HUES64 (cell line): ENCODE data around the gene PANK2.
"Not testable (repeated sequence)": the region's sequence is repeated elsewhere in the genome, so short reads cannot be mapped to it uniquely, and the experiment has no call there.

Experiments
- H3K27ac ChIP-seq: 2 replicates; pipeline ENCODE4 v1.7.0; 2013; ENCODE audit warnings: low read depth, low read length, inconsistent platforms
- H3K27me3 ChIP-seq: 2 replicates; pipeline ENCODE4 v1.6.1; 2013; ENCODE audit warnings: mild to moderate bottlenecking, low read length; ENCODE audit not compliant: insufficient read depth
- H3K36me3 ChIP-seq: 2 replicates; pipeline ENCODE4 v1.6.1; 2013; ENCODE audit warnings: mild to moderate bottlenecking, low read length; ENCODE audit not compliant: insufficient read depth
- H3K4me1 ChIP-seq: 2 replicates; pipeline ENCODE4 v1.6.1; 2013; ENCODE audit warnings: mild to moderate bottlenecking, low read length, moderate library complexity; ENCODE audit not compliant: insufficient read depth
- H3K4me3 ChIP-seq: 2 replicates; pipeline ENCODE4 v1.5.1; 2013; ENCODE audit warnings: mild to moderate bottlenecking, low read length, moderate library complexity
- H3K9ac ChIP-seq: 2 replicates; pipeline ENCODE4 v1.6.1; 2013; ENCODE audit warnings: mild to moderate bottlenecking, low read depth, low read length
- H3K9me3 ChIP-seq: 2 replicates; pipeline ENCODE4 v1.6.1; 2013; ENCODE audit warnings: low read depth, low read length; ENCODE audit not compliant: insufficient read depth
- WGBS: fragments of 150-250, 120-280 bp; methylation state at CpG from one replicate; pipeline ENCODE4 v1.1.7; 2013; ENCODE audit warnings: missing lambda C conversion rate; 5-methylcytosine and 5-hydroxymethylcytosine counted together

The PANK2 gene

GRCh38 chr20:3890398-3890751 is 1.2 kb downstream of the PANK2 start:
- peaks cover 27% of the 10 kb centered on the region for H3K4me1 ChIP-seq
- no peaks in the 10 kb centered on the region for H3K27me3 ChIP-seq
- peaks cover 25% of the 10 kb centered on the region for H3K36me3 ChIP-seq
- no peaks in the 10 kb centered on the region for H3K9me3 ChIP-seq
- H3K9ac ChIP-seq: peak overlapping the region; percentile 94
- peak overlapping the region; percentile 85 for H3K4me3 ChIP-seq
- 0% methylated on average over 2 of the region's 3 CpGs for WGBS
- H3K27ac ChIP-seq: peak overlapping the region; percentile 97

DNA sequence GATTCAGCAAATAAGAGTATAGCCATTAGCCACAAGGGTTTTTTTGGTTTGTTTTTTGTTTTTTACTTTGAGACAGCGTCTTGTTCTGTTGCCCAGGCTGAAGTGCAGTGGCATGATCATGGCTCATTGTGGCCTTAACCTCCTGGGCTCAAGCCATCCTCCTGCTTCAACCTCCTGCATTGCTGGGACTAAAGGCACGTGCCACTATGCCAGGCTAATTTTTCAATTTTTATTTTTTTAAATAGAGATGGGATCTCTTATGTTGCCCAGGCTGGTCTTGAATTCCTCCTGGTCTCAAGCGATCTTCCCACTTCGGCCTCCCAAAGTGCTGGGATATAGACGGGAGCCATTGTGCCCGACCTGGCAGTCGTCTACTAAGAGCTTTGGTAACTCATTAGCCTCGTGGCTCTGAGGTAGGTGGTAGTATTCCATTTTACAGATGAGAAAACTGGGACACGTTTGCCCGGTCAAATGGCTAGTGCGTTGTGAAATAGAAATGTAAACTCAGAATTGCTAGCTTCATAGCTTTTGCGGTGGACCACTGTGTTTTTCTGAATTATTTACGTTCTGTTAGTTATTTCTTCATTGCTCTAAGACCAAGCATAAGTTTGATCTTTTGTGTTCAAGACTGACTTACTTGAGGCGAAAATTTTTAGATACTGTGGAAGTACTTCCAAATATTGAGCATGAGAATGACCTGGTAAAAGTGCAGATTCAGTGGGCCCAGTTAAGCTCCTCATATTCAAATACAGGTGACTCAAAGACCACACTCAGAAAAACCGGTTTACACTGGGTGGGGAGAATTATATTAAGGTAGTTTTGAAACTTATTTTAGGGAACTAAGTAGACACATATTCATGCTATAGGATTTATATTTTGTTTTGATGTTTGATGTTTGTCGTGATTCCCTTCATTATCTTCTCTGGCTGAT is 2.1 kb downstream of the PANK2 start:
- peak overlapping the region; percentile 94 for H3K9ac ChIP-seq
- H3K4me3 ChIP-seq: peak overlapping the region; percentile 85
- H3K27ac ChIP-seq: no peak overlapping the region
- H3K36me3 ChIP-seq: peaks cover 27% of the 10 kb centered on the region
- peaks cover 30% of the 10 kb centered on the region for H3K4me1 ChIP-seq
- H3K9me3 ChIP-seq: no peaks in the 10 kb centered on the region
- 38% methylated on average over 15 of the region's 16 CpGs for WGBS
- H3K27me3 ChIP-seq: no peaks in the 10 kb centered on the region

- Histone ChIP-seq H3K9ac (no peak overlapping the region), H3K36me3 (peaks cover 38% of the 10 kb centered on the region), H3K9me3 (no peaks in the 10 kb centered on the region), H3K4me1 (peaks cover 33% of the 10 kb centered on the region), H3K27ac (no peak overlapping the region), H3K4me3 (no peak overlapping the region), H3K27me3 (no peaks in the 10 kb centered on the region)
- 92% methylated on average over 5 of the region's 5 CpGs for WGBS
Measured at GRCh38 chr20:3894796-3895195, 5.6 kb downstream of the PANK2 start.

DNA sequence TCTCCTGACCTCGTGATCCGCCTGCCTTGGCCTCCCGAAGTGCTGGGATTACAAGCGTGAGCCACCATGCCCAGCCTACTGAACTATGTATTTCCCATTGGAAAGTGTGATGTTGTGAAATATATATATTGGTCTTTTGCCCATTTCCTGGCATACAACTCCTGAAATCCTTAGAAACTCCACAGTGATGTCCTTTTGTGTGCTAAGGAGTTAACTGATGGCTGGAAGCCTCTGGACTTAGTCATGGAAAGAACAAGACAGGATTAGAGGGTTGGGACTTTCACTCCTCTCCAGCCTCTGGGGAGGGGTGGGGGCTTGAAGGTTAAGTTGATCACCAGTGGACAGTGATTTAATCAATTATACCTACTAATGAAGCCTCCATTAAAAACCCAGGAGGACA is 7.1 kb downstream of the PANK2 start:
- peaks cover 34% of the 10 kb centered on the region for H3K4me1 ChIP-seq
- H3K9me3 ChIP-seq: no peaks in the 10 kb centered on the region
- WGBS: 71% methylated on average over 4 of the region's 4 CpGs
- no peaks in the 10 kb centered on the region for H3K27me3 ChIP-seq
- H3K4me3 ChIP-seq: no peak overlapping the region
- no peak overlapping the region for H3K27ac ChIP-seq
- peaks cover 37% of the 10 kb centered on the region for H3K36me3 ChIP-seq
- H3K9ac ChIP-seq: no peak overlapping the region

DNA sequence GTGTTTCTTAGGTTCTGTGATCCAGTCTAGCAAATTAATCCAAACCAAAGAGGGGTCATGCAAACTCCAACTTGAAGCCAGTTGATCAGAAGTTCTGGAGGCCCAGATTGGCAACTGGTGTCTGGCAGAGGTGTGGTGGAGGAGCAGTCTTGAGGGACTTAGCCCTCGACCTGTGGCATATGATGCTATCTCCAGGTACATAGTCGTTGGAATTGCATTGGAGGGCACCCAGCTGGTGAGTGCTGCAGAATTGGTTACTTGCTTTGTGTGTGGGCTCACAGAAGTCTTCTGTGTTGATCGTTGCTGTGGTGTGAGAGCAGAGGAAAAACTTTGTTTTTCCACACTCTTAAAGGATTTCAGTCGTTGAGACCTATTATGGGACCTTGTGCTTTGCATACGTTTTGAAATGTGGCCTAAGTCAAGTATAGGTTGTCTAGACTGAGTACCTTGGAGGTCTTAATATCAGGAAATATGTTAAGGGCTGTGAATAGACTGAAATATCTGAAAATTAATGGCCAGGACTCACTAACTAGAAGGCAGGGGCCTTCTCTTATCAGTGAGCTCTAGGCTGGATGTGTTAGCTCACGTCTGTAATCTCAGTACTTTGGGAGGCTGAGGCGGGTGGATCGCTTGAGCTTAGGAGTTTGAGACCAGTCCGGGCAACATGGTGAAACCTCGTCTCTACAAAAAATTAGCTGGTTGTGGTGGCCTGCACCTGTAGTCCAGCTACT is 7.8 kb downstream of the PANK2 start:
- H3K9ac ChIP-seq: no peak overlapping the region
- no peak overlapping the region for H3K27ac ChIP-seq
- H3K27me3 ChIP-seq: no peaks in the 10 kb centered on the region
- no peak overlapping the region for H3K4me3 ChIP-seq
- H3K4me1 ChIP-seq: peaks cover 29% of the 10 kb centered on the region
- WGBS: 86% methylated on average over 10 of the region's 10 CpGs
- H3K9me3 ChIP-seq: no peaks in the 10 kb centered on the region
- H3K36me3 ChIP-seq: peaks cover 30% of the 10 kb centered on the region

GRCh38 chr20:3898181-3898580 is 9.0 kb downstream of the PANK2 start:
- H3K27me3 ChIP-seq, H3K4me3 ChIP-seq, H3K9ac ChIP-seq, H3K9me3 ChIP-seq, H3K27ac ChIP-seq: not testable (repeated sequence)
- Histone ChIP-seq H3K4me1 (peaks cover 27% of the 10 kb centered on the region), H3K36me3 (peaks cover 21% of the 10 kb centered on the region)
- 97% methylated on average over 8 of the region's 9 CpGs for WGBS

GRCh38 chr20:3898639-3899038 is 9.5 kb downstream of the PANK2 start:
- Histone ChIP-seq H3K9me3 (no peaks in the 10 kb centered on the region), H3K36me3 (peaks cover 21% of the 10 kb centered on the region), H3K9ac (no peak overlapping the region), H3K27me3 (no peaks in the 10 kb centered on the region), H3K27ac (no peak overlapping the region), H3K4me3 (no peak overlapping the region), H3K4me1 (peaks cover 23% of the 10 kb centered on the region)
- 93% methylated on average over 4 of the region's 4 CpGs for WGBS

GRCh38 chr20:3900187-3900604 is 11.0 kb downstream of the PANK2 start:
- Histone ChIP-seq H3K36me3 (peaks cover 15% of the 10 kb centered on the region), H3K4me1 (peaks cover 23% of the 10 kb centered on the region), H3K9me3 (no peaks in the 10 kb centered on the region), H3K27me3 (no peaks in the 10 kb centered on the region), H3K4me3 (no peak overlapping the region), H3K27ac (no peak overlapping the region), H3K9ac (no peak overlapping the region)
- 85% methylated on average over 3 of the region's 3 CpGs for whole genome bisulfite sequencing

GRCh38 chr20:3901028-3901705 is 12.0 kb downstream of the PANK2 start:
- Histone ChIP-seq H3K9ac (no peak overlapping the region), H3K4me3 (no peak overlapping the region), H3K27me3 (no peaks in the 10 kb centered on the region), H3K4me1 (peaks cover 20% of the 10 kb centered on the region), H3K36me3 (peaks cover 12% of the 10 kb centered on the region), H3K27ac (no peak overlapping the region), H3K9me3 (no peaks in the 10 kb centered on the region)
- WGBS: 98% methylated on average over 2 of the region's 3 CpGs

DNA sequence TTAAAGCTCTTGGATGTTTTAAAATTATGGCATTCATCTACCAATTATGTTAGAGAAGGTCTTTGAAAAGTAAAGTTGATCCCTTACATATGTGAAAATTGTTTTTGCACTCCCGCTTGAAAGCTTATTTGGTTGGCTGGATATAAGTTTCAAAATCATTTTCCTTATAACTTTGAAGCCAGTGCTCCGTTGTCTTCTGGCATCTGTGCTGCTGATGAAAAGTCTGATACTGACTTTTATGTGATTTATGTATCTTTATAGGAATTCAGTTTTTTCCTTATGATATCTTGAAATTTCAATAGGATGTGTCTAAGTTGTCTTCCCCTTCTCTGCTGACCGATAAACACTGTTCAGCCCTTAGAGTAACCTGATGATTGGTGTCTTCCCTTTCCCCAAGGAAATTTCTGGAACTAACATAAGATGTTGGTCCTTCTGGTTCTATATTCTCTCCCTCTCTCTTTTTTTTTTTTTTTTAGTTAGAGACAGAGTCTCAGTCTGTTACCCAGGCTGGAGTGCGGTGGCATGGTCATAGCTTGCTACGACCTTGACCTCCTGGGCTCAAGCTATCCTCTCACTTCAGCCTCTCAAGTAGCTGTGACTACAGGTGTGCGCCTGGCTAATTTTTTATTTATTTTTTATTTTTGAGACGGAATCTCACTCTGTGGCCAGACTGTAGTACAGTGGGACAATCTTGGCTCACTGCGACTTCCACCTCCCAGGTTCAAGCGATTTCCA is 12.7 kb downstream of the PANK2 start:
- H3K36me3 ChIP-seq: peaks cover 6% of the 10 kb centered on the region
- H3K27me3 ChIP-seq: no peaks in the 10 kb centered on the region
- H3K4me3 ChIP-seq: no peak overlapping the region
- no peak overlapping the region for H3K27ac ChIP-seq
- no peaks in the 10 kb centered on the region for H3K9me3 ChIP-seq
- no peak overlapping the region for H3K9ac ChIP-seq
- H3K4me1 ChIP-seq: 0 out of 2 replicates have a peak, but pooled peaks cover 13% of the 10 kb centered on the region
- 99% methylated on average over 8 of the region's 9 CpGs for WGBS
